CMK (cell line): ENCODE results near the gene NTSR2.

ENCODE experiments used
- DNase-seq: peaks from one replicate; pipeline ENCODE4 v3.0.0-alpha.2; 2010; ENCODE audit warnings: low read depth

Gene NTSR2

DNA sequence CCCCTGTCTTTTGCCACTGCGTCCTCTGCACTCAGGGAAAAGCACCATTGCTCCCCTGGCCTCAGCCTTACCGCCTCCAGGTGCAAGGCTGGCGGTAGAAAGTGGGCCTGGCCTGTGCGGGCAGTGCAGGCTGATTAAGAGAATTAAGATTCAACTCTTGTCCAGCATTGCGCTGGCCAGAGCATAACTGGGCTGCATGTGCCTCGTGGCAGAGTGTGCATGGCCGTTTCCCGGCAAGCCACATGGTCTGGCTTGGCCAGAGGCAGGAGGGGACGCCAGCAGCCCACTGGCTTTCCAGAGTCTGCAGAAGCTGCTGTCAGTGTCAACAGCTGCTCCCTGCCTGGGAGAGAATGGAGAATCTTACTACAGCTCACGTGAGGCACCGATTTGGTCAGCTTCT is 12.3 kb downstream of the NTSR2 start:
- DNase-seq = no peak

DNA sequence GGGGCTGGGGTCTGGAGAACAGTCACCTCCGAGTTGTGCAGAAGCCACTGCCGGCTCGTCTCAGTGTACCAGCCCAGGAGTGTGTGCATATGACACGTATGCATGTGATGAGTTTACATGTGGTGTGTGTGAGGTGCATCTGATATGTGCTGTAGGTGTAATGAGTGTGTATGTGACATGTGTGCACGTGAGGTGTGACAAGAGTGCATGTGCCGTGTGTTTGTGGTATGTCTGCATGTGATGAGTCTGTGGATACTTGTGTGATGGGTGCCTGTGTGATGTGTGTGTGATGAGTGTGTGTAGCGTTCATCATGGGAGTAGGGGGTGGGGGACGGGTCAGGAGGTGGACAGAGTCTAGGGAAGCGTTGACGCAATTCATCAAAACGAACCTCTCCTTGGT is 12.8 kb downstream of the NTSR2 start:
- DNase-seq = no peak

DNA sequence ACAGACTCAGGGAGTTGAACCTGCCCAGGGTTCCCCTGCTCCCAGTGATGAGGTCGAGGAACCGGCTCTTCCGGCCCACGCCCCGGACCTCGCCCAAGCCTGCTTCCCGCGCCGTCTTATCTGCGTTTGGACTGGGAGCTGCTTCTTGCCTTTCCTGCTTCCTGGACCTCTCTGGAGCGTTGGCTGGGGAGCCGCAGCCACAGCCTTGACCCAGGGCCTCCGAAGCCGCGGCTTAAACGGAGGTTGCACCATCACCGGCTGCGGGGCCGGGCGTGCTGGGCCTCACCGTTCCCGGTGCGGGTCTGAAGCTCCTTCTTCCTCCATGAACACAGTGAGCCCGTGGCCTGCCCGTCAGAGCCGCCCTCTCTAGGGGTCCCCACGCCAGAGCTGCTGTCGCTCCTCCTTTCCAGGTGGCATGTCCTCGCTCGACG is 13.3 kb downstream of the NTSR2 start:
- DNase-seq = no peak

DNA sequence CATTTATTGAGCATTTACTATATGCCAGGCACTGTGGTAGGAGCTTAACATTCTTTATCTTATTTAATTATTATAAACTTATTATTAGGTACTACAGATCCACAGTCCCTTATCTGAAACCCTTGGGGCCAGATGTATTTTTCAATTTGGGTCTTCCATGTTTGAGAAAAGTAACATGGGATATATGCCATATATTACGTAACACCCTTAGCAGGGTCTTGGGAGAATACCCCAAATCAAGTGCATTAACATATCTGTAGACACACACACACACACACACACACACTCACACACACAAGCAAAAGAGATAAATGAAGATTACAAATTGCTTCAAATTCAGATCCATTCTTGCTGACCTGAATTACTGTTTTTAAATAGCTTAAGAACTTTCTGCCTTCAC is 13.7 kb downstream of the NTSR2 start:
- no peak for DNase-seq

DNA sequence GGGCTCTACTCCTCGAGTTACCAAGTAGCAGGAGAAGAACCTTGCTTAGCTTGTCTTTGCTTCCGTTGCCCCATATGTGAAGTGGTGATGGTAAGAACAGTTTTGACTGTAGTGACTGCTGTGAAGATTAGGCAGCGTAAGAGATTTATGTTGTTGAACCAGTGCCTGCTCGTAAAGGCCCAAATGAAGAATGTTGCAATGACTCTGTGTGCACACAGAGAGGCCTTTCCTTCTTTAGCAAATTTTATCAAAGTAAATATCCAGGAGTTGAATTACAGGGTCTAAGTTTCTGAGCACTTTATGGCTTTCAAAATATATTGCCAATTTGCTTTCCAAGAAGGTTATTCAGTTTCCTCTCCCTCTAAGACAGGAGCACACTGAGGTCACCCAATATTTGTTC is 14.5 kb downstream of the NTSR2 start:
- DNase-seq = no peak

DNA sequence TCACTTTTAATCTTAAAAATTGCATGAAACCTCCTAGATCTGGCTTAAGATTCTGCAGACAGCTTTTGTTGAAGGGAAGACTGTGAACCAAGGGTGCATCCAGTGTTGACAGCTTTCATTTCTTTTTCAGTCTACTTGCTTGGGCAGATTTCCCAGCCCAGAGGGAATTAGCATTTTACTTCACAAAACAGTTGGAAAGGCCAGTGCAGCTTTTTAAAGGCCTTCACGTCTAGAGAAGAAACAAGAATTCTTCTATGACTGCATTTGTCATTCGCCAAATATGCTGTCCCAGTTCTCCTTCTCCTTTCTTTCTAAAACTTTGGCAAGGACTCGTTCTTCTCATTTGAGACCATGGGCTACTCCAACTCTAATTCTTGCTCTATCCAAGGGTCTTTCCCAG is 17.4 kb downstream of the NTSR2 start:
- no peak for DNase-seq

DNA sequence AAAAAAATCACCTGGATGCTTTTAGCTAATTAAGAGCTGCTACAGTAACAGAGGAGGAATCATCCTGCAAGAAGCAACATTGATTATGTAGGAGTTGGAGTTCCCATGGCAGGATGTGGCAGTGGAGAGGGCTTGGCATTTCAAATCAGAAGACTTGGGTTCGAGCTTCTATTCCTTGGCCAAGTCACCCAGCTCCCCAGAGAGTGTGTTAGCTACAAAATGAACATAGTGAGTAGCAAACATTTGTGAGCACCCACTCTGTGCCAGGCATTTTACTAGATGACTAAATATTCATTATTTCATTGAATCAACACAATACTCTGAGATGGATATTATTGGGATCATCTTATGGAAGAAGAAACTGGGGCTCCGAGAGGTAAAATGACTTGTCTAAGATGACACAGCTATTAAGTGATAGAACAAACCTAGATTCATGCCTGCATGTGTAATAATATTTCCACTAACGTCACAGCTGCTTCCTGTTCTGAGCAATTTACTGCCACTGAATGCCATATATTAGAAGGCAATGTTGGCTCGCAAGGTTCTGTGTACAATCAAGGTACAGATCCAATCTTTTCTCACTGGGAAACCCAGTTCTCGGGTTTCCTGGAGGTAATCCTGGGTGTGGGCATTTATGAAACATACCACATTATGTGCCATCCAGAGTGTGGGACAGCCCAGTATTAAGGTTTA is 18.0 kb downstream of the NTSR2 start:
- DNase-seq = no peak

DNA sequence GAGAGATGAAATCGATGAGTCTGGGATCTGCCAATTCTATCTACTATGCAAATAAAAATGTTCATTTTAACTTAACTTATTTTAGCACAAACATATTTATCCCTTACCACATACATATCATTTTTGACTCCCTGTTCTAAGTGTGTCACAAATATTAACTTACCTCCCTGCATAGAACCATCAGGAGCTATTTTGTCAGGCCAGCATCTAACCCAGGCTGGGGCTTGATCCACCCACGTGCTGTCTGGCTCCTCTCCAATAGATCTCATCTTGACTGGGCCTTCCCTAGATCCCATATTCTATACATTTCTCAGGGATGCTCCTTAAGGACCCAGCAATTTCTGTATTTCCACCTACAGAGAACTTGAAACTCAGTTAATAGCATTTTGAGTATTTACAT is 20.9 kb downstream of the NTSR2 start:
- no peak for DNase-seq

DNA sequence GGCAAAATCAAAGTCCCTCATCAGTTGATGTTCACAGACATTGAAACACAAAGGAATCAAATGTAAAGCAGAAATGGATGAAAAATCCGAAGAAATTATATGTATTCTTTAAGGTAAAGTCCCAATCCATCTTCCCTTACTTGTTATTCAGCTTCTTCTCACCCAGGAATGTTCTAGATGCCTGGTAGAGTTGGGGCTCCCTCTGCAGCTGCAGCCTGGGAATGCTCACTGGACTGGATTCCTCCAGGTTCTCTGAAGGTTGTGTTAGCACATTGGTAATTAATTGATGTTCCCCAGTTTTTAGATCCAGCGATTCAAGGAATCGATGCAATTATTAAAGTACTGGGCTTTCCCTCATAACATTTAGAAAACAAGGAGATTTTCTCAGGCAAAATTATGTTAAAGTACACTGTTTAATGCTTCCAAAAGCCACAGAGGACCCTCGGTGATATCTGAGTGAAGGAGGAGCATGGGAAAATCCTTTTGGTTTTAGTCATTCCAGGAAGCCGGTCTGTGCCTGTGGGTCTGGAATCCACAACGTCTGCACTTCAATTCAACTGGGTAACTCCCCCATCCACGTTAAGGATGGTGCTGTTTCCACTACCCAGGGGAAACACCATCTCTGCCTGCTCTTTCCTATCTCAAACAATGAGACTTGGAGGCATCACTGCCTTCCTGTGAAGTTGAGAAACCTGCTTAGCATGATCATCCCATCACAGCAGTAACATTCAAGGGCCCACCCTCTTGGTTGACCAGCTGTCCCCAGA is 22.0 kb downstream of the NTSR2 start:
- no peak for DNase-seq

DNA sequence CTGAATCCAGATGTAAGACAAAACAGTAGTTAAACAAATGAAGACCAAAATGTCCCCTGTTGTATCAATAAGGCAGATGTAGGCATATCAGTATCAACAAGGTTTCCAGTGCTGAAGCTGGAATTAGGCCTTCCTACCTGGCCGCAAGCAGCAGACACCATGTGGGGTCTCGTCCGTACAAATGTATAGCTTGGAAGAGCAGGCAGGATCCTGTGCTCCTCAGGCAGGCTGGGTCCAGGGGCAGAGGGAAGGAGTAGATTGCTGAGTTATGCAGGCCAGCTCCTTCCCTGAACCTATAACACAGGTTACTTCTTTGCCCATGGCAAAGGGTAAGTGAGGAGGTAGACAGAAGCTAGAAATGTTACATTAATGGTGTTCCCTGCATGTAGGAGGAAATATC is 23.5 kb downstream of the NTSR2 start:
- no peak for DNase-seq

DNA sequence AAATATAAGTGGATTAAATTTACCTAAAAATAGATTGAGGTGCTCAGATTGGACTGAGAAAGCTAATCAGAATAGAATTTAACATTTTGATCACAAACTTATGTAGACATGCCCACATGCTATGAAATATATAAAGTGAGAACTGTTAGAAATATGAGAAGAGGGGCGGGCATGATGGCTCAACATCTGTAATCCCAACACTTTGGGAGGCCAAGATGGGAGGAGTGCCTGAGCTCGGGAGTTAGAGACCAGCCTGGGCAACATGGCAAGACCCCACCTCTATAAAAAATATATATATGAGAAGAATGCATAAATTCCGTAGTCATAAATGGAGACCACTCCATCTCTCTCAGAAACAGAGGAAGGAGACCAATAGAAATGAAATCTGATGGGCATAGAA is 25.7 kb downstream of the NTSR2 start:
- DNase-seq = no peak

DNA sequence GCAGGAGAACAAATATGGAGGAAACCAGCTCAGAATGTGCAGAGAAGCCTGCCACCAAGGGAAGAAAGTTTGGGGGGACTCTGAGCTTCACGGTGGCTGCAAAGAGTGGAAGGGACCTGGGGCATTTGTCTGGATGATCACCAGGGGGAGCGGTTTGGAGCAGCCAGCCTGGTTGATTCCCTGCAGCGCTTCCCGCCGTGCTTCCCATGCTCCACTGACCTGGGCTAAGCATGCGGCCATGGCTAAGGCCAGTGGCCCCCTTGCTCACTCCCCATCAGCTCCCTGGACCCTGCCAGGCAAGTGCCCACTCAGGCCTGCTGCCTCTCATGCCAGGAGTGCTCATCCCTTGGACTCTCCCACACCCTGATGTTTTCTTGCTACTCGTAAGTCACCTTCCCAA is 27.0 kb downstream of the NTSR2 start:
- DNase-seq = no peak

DNA sequence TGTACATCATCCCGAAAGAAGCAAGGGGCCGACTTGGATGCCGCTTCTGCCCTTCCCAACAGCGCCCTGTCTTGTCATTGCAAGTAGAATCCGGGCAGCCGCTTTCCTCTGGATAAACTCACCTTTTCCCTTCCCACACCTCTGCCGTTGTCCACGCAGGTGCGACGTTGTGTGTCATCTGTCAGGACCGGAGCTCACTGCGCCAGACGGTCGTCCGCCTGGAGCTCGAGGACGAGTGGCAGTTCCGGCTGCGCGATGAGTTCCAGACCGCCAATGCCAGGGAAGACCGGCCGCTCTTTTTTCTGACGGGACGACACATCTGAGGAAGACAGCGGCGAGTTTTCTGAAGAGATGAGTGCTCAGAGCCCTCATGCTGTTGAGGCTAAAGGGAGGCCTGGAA is 29.9 kb downstream of the NTSR2 start:
- no peak for DNase-seq

DNA sequence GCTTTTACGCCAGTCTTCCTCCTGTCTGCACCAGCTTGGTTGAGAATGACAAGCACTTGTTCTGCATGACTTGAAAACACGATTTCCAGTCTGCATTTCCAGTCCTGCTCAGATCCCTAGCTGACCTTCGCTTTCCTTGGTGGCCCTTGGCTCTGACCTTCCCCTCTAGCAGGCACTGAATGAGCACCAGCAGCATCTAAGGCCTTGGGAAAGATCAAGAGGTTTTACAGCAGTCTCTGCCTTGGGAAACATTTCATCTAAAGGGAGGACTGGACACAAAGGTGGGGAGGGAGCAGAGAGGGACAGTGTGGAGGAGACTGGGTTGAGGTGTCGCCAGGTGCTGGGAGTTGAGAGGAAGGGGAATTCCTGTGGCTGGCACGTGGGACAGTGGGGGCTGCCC is 30.5 kb downstream of the NTSR2 start:
- DNase-seq = no peak

DNA sequence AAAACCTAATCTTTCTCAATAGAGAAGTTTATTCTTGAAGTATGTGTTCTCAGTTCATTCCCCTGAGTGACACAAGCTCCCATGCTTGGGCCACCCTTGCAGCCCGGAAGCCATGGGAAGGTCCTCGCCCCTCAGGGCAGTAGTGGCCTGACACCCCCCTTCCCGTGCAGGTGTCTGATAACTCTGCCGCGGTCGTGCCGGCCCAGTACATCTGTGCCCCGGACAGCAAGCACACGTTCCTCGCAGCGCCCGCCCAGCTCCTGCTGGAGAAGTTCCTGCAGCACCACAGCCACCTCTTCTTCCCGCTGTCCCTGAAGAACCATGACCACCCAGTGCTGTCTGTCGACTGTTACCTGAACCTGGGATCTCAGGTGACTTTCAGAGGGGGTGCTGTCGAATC is 32.4 kb downstream of the NTSR2 start:
- no peak for DNase-seq

DNA sequence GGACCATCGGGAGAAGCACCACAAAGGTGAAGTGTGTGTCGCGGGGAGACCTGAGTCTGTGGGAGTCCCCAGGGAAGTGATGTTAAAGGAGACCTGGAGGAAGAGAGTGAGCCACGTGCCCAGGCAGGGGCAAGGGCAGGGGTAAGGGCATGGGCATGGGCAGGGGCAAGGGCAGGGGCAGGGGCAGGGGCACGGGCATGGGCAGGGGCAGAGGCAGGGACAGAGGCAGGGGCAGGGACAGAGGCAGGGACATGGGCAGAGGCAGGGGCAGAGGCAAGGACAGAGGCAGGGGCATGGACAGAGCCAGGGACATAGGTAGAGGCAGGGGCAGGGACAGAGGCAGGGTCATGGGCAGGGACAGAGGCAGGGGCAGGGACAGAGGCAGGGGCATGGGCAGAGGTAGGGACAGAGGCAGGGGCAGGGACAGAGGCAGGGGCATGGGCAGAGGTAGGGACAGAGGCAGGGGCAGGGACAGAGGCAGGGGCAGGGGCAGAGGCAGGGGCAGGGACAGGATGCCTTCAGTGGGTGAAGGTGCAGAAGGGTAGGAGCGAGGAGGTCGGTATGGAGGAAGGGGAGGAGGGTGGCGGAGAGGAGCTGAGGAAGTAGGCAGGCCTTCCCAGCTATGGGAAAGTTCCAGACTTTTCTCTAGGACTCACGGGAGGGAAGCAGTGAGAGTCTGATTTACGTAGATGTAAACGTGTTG is 33.3 kb downstream of the NTSR2 start:
- DNase-seq = no peak

DNA sequence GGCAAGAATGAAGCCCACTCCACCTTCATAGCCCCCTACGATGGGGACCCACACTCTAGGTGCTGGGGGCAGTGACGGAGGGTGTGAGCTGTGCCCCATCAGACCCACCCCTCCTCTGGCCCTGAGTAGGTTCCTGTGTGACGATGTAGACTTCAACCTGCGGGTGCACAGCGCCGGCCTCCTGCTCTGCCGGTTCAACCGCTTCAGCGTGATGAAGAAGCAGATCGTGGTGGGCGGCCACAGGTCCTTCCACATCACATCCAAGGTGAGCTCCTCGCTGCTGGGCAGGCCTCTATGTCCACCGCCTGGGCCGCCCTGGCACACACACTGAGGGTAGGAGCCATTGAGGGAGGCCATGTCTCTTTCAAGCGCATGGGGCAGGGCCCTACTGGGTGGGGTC is 34.9 kb downstream of the NTSR2 start:
- DNase-seq = no peak

DNA sequence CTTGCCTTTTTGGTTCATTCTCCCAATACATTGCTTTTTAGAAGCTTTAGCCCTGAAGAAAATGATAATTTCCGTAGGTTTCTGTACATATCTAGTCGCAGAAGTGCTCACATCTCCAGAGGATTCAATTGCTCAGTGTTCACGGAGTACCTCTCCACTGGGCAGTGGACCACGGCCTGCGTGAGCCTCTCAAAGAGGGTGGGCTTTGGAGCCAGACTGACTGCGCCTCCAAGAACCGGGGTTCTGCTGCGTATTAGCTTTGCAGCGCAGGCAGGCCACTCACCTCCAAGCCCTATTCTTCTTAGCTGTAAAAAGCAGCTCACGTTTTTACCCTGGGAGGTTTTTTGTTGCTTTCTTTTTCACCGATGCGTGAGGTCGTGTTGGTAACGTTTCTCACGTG is 35.4 kb downstream of the NTSR2 start:
- no peak for DNase-seq

DNA sequence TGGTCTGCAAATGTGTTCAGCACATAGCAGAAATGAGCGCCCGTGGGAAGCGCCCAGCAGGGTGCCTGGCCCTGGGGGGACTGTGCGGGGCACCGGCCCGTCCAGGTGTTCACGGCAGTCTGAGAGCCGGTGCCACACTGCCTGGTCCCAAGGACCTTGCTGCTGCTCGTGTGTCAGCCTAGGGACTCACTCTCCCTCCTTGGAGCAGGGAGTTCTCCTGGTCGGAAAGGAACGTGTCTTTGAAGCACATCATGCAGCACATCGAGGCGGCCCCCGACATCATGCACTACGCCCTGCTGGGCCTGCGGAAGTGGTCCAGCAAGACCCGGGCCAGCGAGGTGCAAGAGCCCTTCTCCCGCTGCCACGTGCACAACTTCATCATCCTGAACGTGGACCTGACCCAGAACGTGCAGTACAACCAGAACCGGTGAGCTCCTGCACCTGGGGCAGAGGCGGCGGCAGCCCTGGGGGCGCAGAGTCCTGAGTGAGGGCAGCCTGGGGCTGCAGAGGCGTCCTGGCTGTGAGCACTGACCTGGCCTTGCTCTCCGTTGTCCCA is 36.0 kb downstream of the NTSR2 start:
- no peak for DNase-seq

DNA sequence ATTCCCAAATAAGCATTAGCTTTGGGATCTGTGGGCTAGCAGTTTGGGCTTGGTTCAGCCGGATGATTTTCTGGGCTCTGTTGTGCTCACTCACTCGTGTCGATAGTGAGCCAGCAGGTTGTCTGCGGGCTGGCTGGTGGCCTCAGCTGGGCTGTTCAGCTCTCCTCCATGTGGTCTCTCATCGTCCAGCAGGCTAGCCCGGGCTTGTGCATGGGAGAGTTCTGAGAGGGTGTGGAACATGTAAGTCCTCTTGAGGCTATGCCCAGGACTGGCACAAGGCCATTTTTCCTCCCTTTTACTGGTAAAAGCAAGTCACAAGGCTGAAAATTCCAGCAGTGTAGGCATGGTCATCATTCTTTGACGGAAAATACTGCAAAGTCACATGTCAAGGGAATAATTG is 38.5 kb downstream of the NTSR2 start:
- DNase-seq = no peak

DNA sequence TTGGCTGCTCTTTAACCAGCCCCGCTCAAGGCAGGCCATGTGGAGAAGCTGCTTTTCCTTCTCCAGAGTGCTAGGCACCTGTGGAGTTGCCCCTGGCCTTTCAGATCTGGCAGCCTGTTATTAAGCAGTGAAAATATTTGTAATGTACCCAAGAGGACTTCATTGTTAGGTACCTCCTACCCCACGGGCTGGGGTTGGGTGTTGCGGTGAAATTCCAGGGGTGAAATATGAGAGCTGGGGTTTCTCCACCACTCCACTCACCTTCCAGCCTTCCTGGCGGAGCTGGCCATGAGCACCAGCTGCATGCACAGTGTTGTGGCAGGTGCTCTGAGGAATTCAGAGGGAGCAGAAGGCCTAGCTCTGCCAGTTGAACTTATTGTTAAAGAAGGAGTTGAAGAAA is 39.1 kb downstream of the NTSR2 start:
- no peak for DNase-seq

DNA sequence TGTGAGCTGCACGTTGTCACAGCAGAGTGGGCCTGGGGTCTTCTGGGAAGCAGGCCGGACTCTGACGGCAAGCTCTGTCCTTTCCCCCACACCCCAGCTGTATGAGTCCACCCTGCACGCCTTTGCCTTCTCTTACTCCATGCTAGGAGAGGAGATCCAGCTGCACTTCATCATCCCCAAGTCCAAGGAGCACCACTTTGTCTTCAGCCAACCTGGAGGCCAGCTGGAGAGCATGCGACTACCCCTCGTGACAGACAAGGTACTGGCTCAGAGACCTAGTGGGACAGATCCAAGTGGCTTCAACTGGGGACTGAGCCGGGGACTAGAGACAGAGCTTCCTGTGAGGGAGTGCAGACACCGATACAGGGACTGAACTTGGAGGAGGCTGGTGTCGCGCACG is 40.1 kb downstream of the NTSR2 start:
- no peak for DNase-seq

DNA sequence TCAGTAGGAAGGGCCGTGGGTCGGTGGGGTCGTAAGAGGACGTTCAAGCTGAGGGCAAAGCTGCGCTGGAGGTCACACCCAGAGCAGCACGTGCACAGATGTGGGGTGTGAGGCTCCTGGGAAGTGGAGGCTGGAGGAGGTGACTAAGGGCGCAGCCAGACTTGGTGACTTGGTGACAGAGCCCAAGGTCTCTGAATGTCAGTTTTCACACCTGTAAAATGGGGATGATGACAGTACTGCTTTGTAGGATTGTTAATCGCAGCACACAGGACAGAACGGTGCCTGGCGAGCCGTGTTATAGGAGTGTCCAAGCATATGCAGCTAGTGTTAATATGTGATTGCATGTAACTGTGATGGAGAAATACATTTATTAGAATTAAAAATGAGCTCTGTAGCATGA is 40.8 kb downstream of the NTSR2 start:
- DNase-seq = no peak
